Prostate gland (tissue), 2 donors: ENCODE measurements around the gene FAM107B. TPM values are rescaled to one million over a fixed set of nuclear protein-coding genes. Genes with fewer than 3 reads are reported as not detected.
"Not testable (repeated sequence)": the region's sequence is repeated elsewhere in the genome, so short reads cannot be mapped to it uniquely, and the experiment has no call there.

ENCODE experiments used
- DNase-seq: peaks from one replicate; pipeline ENCODE4 v3.0.0-alpha.2; 2019; ENCODE audit warnings: low spot score
- H3K27ac ChIP-seq, 2 donors: fragments of 200-600 bp; sonication (generic); 2 replicates each; pipeline ENCODE4 v1.5.1; 2017 to 2019
- H3K27me3 ChIP-seq: fragments of 200-600 bp; sonication (generic); replicated peaks from 2 replicates; pipeline ENCODE4 v1.5.1; 2019; ENCODE audit not compliant: insufficient read depth
- H3K36me3 ChIP-seq, 2 donors: fragments of 200-600 bp; sonication (generic); 1 replicate in 1 of 2; 2 replicates in 1 of 2; pipeline versions ENCODE4 v1.5.1 to v1.8.1; 2017 to 2019
- H3K4me1 ChIP-seq: fragments of 200-600 bp; sonication (generic); replicated peaks from 2 replicates; pipeline ENCODE4 v1.5.1; 2019
- H3K4me3 ChIP-seq, 2 donors: fragments of 200-600 bp; sonication (generic); 2 replicates each; pipeline ENCODE4 v1.5.1; 2017 to 2019
- H3K9me3 ChIP-seq: fragments of 200-600 bp; sonication (generic); 2 replicates; pipeline ENCODE4 v1.5.1; 2017
- CTCF ChIP-seq, 4 experiments: fragments of 200-600 bp in 2 of 4; fragments of 450-650 bp in 2 of 4; sonication (generic) in 2 of 4; IDR thresholded peaks; 1 replicate in 3 of 4; 2 replicates in 1 of 4; pipeline ENCODE4 v1.5.1; 2016 to 2019; ENCODE audit warnings: antibody characterized with exemption in 4 of 4, mild to moderate bottlenecking in 2 of 4, moderate library complexity in 2 of 4
- POLR2A ChIP-seq: fragments of 450-650 bp; IDR thresholded peaks from one replicate; pipeline ENCODE4 v1.6.1; 2016; ENCODE audit warnings: antibody characterized with exemption, mild to moderate bottlenecking
- POLR2AphosphoS5 ChIP-seq: sonication (generic); formaldehyde crosslinking; IDR thresholded peaks from one replicate; pipeline ENCODE4 v1.6.1; 2017; ENCODE audit warnings: antibody characterized with exemption
- WGBS: methylation state at CpG from one replicate; pipeline ENCODE4 v1.1.5; 2018; 5-methylcytosine and 5-hydroxymethylcytosine counted together
- intact Hi-C: fragments of 100-400 bp; cut with DNase I; formaldehyde crosslinking; loops from one replicate; pipeline ENCODE4 v1.14.2; 2022
- total RNA-seq, 2 donors: library from RNA; depleted of rRNA; stranded (reverse); fragments of >200 nt; gene quantifications; one replicate each; pipeline ENCODE4 v1.1.0, GENCODE V29; 2016

Gene FAM107B
- total RNA-seq, 2 donors from 2014 or later = 32.9 to 63.9 TPM

- Histone ChIP-seq H3K9me3 (no peaks in the 10 kb centered on the region), H3K27me3 (no peaks in the 10 kb centered on the region), H3K4me1 (no peaks in the 10 kb centered on the region), H3K36me3 (no peaks in the 10 kb centered on the region), H3K4me3 (no peak overlapping the region), H3K27ac (no peak overlapping the region)
- no peak for DNase-seq
- TF ChIP-seq CTCF (IDR thresholded peaks at IDR 0.05) = no peak
- TF ChIP-seq POLR2AphosphoS5 = no peak
- TF ChIP-seq POLR2A = no peak
- intact Hi-C loops = no loop called here
- WGBS = 93% methylated on average over 5 of the region's 5 CpGs
Observed at GRCh38 chr10:14820775-14821154, 46.1 kb upstream of the FAM107B start.

DNA sequence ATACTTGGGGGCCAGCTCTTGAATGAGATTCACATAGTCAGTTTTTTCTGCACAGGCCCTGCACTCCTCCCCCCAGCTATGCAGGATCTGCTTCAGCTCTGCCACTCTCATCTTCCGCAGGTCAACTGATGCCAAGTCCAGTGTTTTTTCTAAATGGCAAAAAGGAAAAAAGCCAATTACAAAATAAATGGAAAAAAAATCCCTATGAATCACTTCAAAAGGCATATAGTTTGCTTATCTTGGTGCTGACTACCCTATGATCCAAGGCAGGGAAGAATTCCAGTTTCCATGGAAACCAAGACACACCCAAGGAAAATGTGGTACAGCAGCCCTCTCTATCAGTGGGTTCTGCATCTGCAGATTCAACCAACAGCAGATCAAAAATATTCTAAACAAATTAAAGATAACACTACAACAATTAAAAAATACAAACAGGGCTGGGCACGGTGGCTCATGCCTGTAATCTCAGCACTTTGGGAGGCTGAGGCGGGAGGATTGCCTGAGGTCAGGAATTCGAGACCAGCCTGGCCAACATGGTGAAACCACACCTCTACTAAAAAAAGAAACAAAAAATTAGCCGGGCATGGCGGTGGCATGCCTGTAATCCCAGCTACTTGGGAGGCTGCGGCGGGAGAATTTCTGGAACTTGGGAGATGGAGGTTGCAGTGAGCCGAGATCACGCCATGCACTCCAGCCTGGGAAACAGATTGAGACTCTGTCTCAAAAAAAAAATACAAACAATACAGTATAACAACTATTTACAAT is 45.5 kb upstream of the FAM107B start:
- no peaks in the 10 kb centered on the region for H3K27me3 ChIP-seq
- no peaks in the 10 kb centered on the region for H3K4me1 ChIP-seq
- no peaks in the 10 kb centered on the region for H3K9me3 ChIP-seq
- no peak overlapping the region for H3K27ac ChIP-seq
- no peaks in the 10 kb centered on the region for H3K36me3 ChIP-seq
- no peak for TF ChIP-seq POLR2A
- no peak for TF ChIP-seq CTCF (IDR thresholded peaks at IDR 0.05)
- TF ChIP-seq POLR2AphosphoS5 = no peak
- H3K4me3 ChIP-seq = no peak overlapping the region
- intact Hi-C loops = no loop called here
- no peak for DNase-seq
- 93% methylated on average over 10 of the region's 10 CpGs for WGBS

- WGBS = 99% methylated on average over 7 of the region's 7 CpGs
Observed at GRCh38 chr10:14816717-14817116, 42.0 kb upstream of the FAM107B start.

GRCh38 chr10:14815681-14816080 is 41.0 kb upstream of the FAM107B start:
- Histone ChIP-seq H3K27me3 (no peaks in the 10 kb centered on the region), H3K4me1 (no peaks in the 10 kb centered on the region), H3K9me3 (no peaks in the 10 kb centered on the region), H3K27ac (no peak overlapping the region), H3K4me3 (no peak overlapping the region), H3K36me3 (no peaks in the 10 kb centered on the region)
- WGBS = 93% methylated on average over 6 of the region's 6 CpGs
- no peak for TF ChIP-seq POLR2A
- no peak for TF ChIP-seq CTCF (IDR thresholded peaks at IDR 0.05)
- no peak for TF ChIP-seq POLR2AphosphoS5
- no peak for DNase-seq
- intact Hi-C loops = no loop called here

More at GRCh38 chr10:14816717-14817116, 42.0 kb upstream of the FAM107B start:
- H3K4me1 ChIP-seq, DNase-seq, H3K9me3 ChIP-seq, H3K36me3 ChIP-seq, H3K4me3 ChIP-seq, H3K27ac ChIP-seq, H3K27me3 ChIP-seq, intact Hi-C loops: not testable (repeated sequence)

- WGBS = 100% methylated on average over 3 of the region's 3 CpGs
- TF ChIP-seq CTCF (IDR thresholded peaks at IDR 0.05) (no peak), POLR2A (no peak), POLR2AphosphoS5 (no peak)
- DNase-seq = no peak
- Histone ChIP-seq H3K36me3 (no peaks in the 10 kb centered on the region), H3K4me3 (no peak overlapping the region), H3K27ac (no peak overlapping the region), H3K9me3 (no peaks in the 10 kb centered on the region), H3K4me1 (no peaks in the 10 kb centered on the region), H3K27me3 (no peaks in the 10 kb centered on the region)
- intact Hi-C loops = no loop called here
Observed at GRCh38 chr10:14812271-14812670, 37.6 kb upstream of the FAM107B start.
